ENCODE results near the gene CNPPD1.
A peak's percentile ranks its signal among the peaks of the same experiment; 100 is the strongest.
"Not testable (repeated sequence)": the region's sequence is repeated elsewhere in the genome, so short reads cannot be mapped to it uniquely, and the experiment has no call there.

Gene CNPPD1

GRCh38 chr2:219207884-219208740, 31.4 kb upstream of the CNPPD1 start:
- DNase-seq, result no peak
- Histone ChIP-seq H3K27ac (ENCODE audit: insufficient read depth, low read length, poor library complexity, severe bottlenecking) (no peak overlapping the region), H3K27me3 (replicated peaks; ENCODE audit: control insufficient read depth, insufficient read depth, low read length, poor library complexity, severe bottlenecking) (no peaks in the 10 kb centered on the region), H3K4me3 (ENCODE audit: insufficient read depth, low read depth, low read length, poor library complexity, severe bottlenecking) (no peak overlapping the region), H3K36me3 (ENCODE audit: control insufficient read depth, insufficient read depth, low read length) (no peaks in the 10 kb centered on the region), H3K4me1 (ENCODE audit: control insufficient read depth, insufficient read depth, low read length, poor library complexity, severe bottlenecking) (peaks cover 10% of the 10 kb centered on the region), H3K9me3 (ENCODE audit: control insufficient read depth, low read length) (no peaks in the 10 kb centered on the region)

- peaks cover 10% of the 10 kb centered on the region for H3K4me1 ChIP-seq (ENCODE audit: control insufficient read depth, insufficient read depth, low read length, poor library complexity, severe bottlenecking)
- peak overlapping the region; percentile 68 for H3K4me3 ChIP-seq (ENCODE audit: insufficient read depth, low read depth, low read length, poor library complexity, severe bottlenecking)
- no peaks in the 10 kb centered on the region for H3K27me3 ChIP-seq (replicated peaks; ENCODE audit: control insufficient read depth, insufficient read depth, low read length, poor library complexity, severe bottlenecking)
- H3K36me3 ChIP-seq (ENCODE audit: control insufficient read depth, insufficient read depth, low read length), result no peaks in the 10 kb centered on the region
- no peaks in the 10 kb centered on the region for H3K9me3 ChIP-seq (ENCODE audit: control insufficient read depth, low read length)
- no peak for DNase-seq
- H3K27ac ChIP-seq (ENCODE audit: insufficient read depth, low read length, poor library complexity, severe bottlenecking), result peak overlapping the region; percentile 92
Observed at GRCh38 chr2:219207134-219207883, 30.6 kb upstream of the CNPPD1 start.

- DNase-seq, result peak; percentile 90 to 93 (median 91)
- Histone ChIP-seq H3K9me3 (ENCODE audit: control insufficient read depth, low read length) (no peaks in the 10 kb centered on the region), H3K4me3 (ENCODE audit: insufficient read depth, low read depth, low read length, poor library complexity, severe bottlenecking) (peak within 1 kb of the TSS; percentile 68), H3K36me3 (ENCODE audit: control insufficient read depth, insufficient read depth, low read length) (no peaks in the 10 kb centered on the region), H3K27me3 (replicated peaks; ENCODE audit: control insufficient read depth, insufficient read depth, low read length, poor library complexity, severe bottlenecking) (no peaks in the 10 kb centered on the region), H3K4me1 (ENCODE audit: control insufficient read depth, insufficient read depth, low read length, poor library complexity, severe bottlenecking) (peaks cover 10% of the 10 kb centered on the region), H3K27ac (ENCODE audit: insufficient read depth, low read length, poor library complexity, severe bottlenecking) (peak within 1 kb of the TSS; percentile 92)
Observed at GRCh38 chr2:219206328-219207133, 29.8 kb upstream of the CNPPD1 start, which contains the start of gene ZFAND2B. TSS of gene ZFAND2B (plus strand) at chr2:219206782. CDS start at chr2:219206988, 206 bp downstream.

- H3K4me3 ChIP-seq (ENCODE audit: insufficient read depth, low read depth, low read length, poor library complexity, severe bottlenecking), result peak overlapping the region; percentile 68
- peaks cover 6% of the 10 kb centered on the region for H3K4me1 ChIP-seq (ENCODE audit: control insufficient read depth, insufficient read depth, low read length, poor library complexity, severe bottlenecking)
- peak overlapping the region; percentile 92 for H3K27ac ChIP-seq (ENCODE audit: insufficient read depth, low read length, poor library complexity, severe bottlenecking)
- no peaks in the 10 kb centered on the region for H3K36me3 ChIP-seq (ENCODE audit: control insufficient read depth, insufficient read depth, low read length)
- no peak for DNase-seq
- H3K9me3 ChIP-seq (ENCODE audit: control insufficient read depth, low read length), result no peaks in the 10 kb centered on the region
- no peaks in the 10 kb centered on the region for H3K27me3 ChIP-seq (replicated peaks; ENCODE audit: control insufficient read depth, insufficient read depth, low read length, poor library complexity, severe bottlenecking)
Observed at GRCh38 chr2:219205981-219206327, 29.2 kb upstream of the CNPPD1 start.

DNA sequence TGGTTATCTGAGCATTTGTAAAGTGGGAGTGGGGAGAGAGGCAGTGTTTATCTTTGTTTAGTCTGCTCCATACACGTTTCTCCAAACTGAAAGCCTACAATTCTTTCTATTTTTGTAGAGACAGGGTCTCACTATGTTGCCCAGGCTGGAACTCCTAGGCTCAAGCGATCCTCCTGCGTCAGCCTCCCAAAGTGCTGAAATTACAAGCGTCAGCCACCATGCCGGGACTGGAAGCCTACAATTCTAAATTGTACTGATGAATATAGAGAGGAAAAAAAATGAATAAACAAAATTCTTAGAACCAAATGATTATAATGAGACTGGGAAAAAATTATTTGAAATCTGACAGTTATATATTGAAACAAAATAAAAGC, 28.4 kb upstream of the CNPPD1 start:
- H3K4me3 ChIP-seq (ENCODE audit: insufficient read depth, low read depth, low read length, poor library complexity, severe bottlenecking), result no peak overlapping the region
- peaks cover 5% of the 10 kb centered on the region for H3K4me1 ChIP-seq (ENCODE audit: control insufficient read depth, insufficient read depth, low read length, poor library complexity, severe bottlenecking)
- DNase-seq, result no peak
- no peaks in the 10 kb centered on the region for H3K36me3 ChIP-seq (ENCODE audit: control insufficient read depth, insufficient read depth, low read length)
- no peak overlapping the region for H3K27ac ChIP-seq (ENCODE audit: insufficient read depth, low read length, poor library complexity, severe bottlenecking)
- no peaks in the 10 kb centered on the region for H3K9me3 ChIP-seq (ENCODE audit: control insufficient read depth, low read length)
- no peaks in the 10 kb centered on the region for H3K27me3 ChIP-seq (replicated peaks; ENCODE audit: control insufficient read depth, insufficient read depth, low read length, poor library complexity, severe bottlenecking)

DNA sequence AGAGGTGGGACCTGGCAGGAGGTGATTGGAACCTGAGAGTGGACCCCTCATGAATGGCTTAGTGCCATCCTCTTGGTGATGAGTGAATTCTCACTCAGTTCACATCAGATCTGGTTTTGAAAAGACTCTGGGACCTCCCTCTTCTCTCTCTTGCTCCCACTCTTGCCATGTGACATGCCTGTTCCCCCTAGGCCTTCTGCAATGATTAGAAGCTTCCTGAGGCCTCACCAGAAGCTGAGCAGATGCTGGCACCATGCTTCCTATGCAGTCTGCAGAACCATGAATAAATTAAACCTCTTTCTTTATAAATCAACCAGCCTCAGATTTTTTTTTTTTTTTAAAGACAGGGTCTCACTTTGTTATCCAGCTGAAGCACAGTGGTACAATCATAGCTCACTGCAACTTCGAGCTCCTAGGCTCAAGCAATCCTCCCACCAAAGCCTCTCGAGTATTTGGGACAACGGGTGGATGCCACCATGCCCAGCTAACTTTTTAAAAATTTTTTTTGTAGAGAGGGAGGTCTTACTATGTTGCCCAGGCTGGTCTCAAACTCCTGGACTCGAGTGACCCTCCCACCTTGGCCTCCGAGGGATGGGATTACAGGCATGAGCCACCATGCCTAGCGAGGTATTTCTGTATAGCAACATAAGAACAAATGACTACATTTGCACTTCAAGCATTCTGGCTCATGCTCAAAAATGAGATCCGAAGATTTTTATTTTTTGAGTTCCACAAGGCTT, 27.9 kb upstream of the CNPPD1 start:
- Histone ChIP-seq H3K27ac (ENCODE audit: insufficient read depth, low read length, poor library complexity, severe bottlenecking) (no peak overlapping the region), H3K27me3 (replicated peaks; ENCODE audit: control insufficient read depth, insufficient read depth, low read length, poor library complexity, severe bottlenecking) (no peaks in the 10 kb centered on the region), H3K36me3 (ENCODE audit: control insufficient read depth, insufficient read depth, low read length) (no peaks in the 10 kb centered on the region), H3K9me3 (ENCODE audit: control insufficient read depth, low read length) (no peaks in the 10 kb centered on the region), H3K4me1 (ENCODE audit: control insufficient read depth, insufficient read depth, low read length, poor library complexity, severe bottlenecking) (peaks cover 5% of the 10 kb centered on the region), H3K4me3 (ENCODE audit: insufficient read depth, low read depth, low read length, poor library complexity, severe bottlenecking) (no peak overlapping the region)
- DNase-seq, result no peak

- H3K27ac ChIP-seq (ENCODE audit: insufficient read depth, low read length, poor library complexity, severe bottlenecking); H3K4me1 ChIP-seq (ENCODE audit: control insufficient read depth, insufficient read depth, low read length, poor library complexity, severe bottlenecking); H3K36me3 ChIP-seq (ENCODE audit: control insufficient read depth, insufficient read depth, low read length); H3K9me3 ChIP-seq (ENCODE audit: control insufficient read depth, low read length); H3K27me3 ChIP-seq (replicated peaks; ENCODE audit: control insufficient read depth, insufficient read depth, low read length, poor library complexity, severe bottlenecking); DNase-seq; H3K4me3 ChIP-seq (ENCODE audit: insufficient read depth, low read depth, low read length, poor library complexity, severe bottlenecking): not testable (repeated sequence)
Observed at GRCh38 chr2:219201331-219201730, 24.6 kb upstream of the CNPPD1 start.

GRCh38 chr2:219200502-219201326, 24.0 kb upstream of the CNPPD1 start:
- H3K4me3 ChIP-seq (ENCODE audit: insufficient read depth, low read depth, low read length, poor library complexity, severe bottlenecking); H3K36me3 ChIP-seq (ENCODE audit: control insufficient read depth, insufficient read depth, low read length); H3K4me1 ChIP-seq (ENCODE audit: control insufficient read depth, insufficient read depth, low read length, poor library complexity, severe bottlenecking); H3K9me3 ChIP-seq (ENCODE audit: control insufficient read depth, low read length); DNase-seq; H3K27me3 ChIP-seq (replicated peaks; ENCODE audit: control insufficient read depth, insufficient read depth, low read length, poor library complexity, severe bottlenecking); H3K27ac ChIP-seq (ENCODE audit: insufficient read depth, low read length, poor library complexity, severe bottlenecking): not testable (repeated sequence)
